ENCODE results near the gene RPH3AL. TPM values are rescaled to one million over a fixed set of nuclear protein-coding genes. Genes with fewer than 3 reads are reported as not detected.

Gene RPH3AL
- total RNA-seq, 4 donors from 2014 or later: 24.3 to 90.5 (median 47.2) TPM

- 94% methylated on average over 21 of the region's 21 CpGs; no CpG with 5 or more reads in 1 of the 2 donors for WGBS, 2 donors (ENCODE audit: low coverage in 1 of 2)
- no peak overlapping the region for H3K4me3 ChIP-seq
- H3K36me3 ChIP-seq: no peaks in the 10 kb centered on the region
- in situ Hi-C loops (cut with MboI; ENCODE audit: low pct_ligation_motif_present in 1 of 4, low pct_unique_long_range_greater_than_20kb in 1 of 4, low sequenced_read_pairs in 3 of 4) (no loop called here), intact Hi-C loops (cut with DNase I; ENCODE audit: low total_unique reads) (no loop called here)
- no peaks in the 10 kb centered on the region for H3K4me1 ChIP-seq
- H3K27me3 ChIP-seq: no peaks in the 10 kb centered on the region
- no peak for DNase-seq
- H3K27ac ChIP-seq: no peak overlapping the region
- no peaks in the 10 kb centered on the region for H3K9me3 ChIP-seq
- TF ChIP-seq EP300 (IDR thresholded peaks at IDR 0.05; ENCODE audit: low read depth) (no peak), CTCF (IDR thresholded peaks at IDR 0.05) (no peak)
These were observed 62.5 kb downstream of the RPH3AL start for GRCh38 chr17:290121-290521.

- intact Hi-C loops (cut with DNase I; ENCODE audit: low total_unique reads) (no loop called here), in situ Hi-C loops (cut with MboI; ENCODE audit: low pct_ligation_motif_present in 1 of 4, low pct_unique_long_range_greater_than_20kb in 1 of 4, low sequenced_read_pairs in 3 of 4) (no loop called here)
- WGBS, 2 donors (ENCODE audit: low coverage in 1 of 2): 91 to 92% methylated on average over 10 to 18 of the region's 18 CpGs
- Histone ChIP-seq H3K27ac (no peak overlapping the region), H3K27me3 (no peaks in the 10 kb centered on the region), H3K9me3 (no peaks in the 10 kb centered on the region), H3K4me3 (no peak overlapping the region), H3K4me1 (no peaks in the 10 kb centered on the region), H3K36me3 (no peaks in the 10 kb centered on the region)
- no peak for TF ChIP-seq CTCF (IDR thresholded peaks at IDR 0.05)
- no peak for TF ChIP-seq POLR2A (IDR thresholded peaks at IDR 0.05)
- no peak for TF ChIP-seq POLR2AphosphoS5 (IDR thresholded peaks at IDR 0.05)
- no peak for TF ChIP-seq EP300 (IDR thresholded peaks at IDR 0.05; ENCODE audit: low read depth)
- no peak for DNase-seq
These were observed 63.2 kb downstream of the RPH3AL start for GRCh38 chr17:289409-289808.

GRCh38 chr17:288802-289356 is 63.7 kb downstream of the RPH3AL start:
- H3K4me1 ChIP-seq: no peaks in the 10 kb centered on the region
- no peaks in the 10 kb centered on the region for H3K27me3 ChIP-seq
- in situ Hi-C loops (cut with MboI; ENCODE audit: low pct_ligation_motif_present in 1 of 4, low pct_unique_long_range_greater_than_20kb in 1 of 4, low sequenced_read_pairs in 3 of 4) (no loop called here), intact Hi-C loops (cut with DNase I; ENCODE audit: low total_unique reads) (no loop called here)
- DNase-seq: no peak
- H3K27ac ChIP-seq: no peak overlapping the region
- TF ChIP-seq POLR2A (IDR thresholded peaks at IDR 0.05) (no peak), CTCF (IDR thresholded peaks at IDR 0.05) (no peak), EP300 (IDR thresholded peaks at IDR 0.05; ENCODE audit: low read depth) (no peak), POLR2AphosphoS5 (IDR thresholded peaks at IDR 0.05) (no peak)
- H3K36me3 ChIP-seq: no peaks in the 10 kb centered on the region
- no peak overlapping the region for H3K4me3 ChIP-seq
- H3K9me3 ChIP-seq: no peaks in the 10 kb centered on the region
- WGBS, 2 donors (ENCODE audit: low coverage in 1 of 2): 70% methylated on average over 15 of the region's 17 CpGs; no CpG with 5 or more reads in 1 of the 2 donors

GRCh38 chr17:286571-286970 is 66.0 kb downstream of the RPH3AL start:
- Histone ChIP-seq H3K27me3 (no peaks in the 10 kb centered on the region), H3K4me3 (no peak overlapping the region), H3K36me3 (no peaks in the 10 kb centered on the region), H3K27ac (no peak overlapping the region), H3K9me3 (no peaks in the 10 kb centered on the region), H3K4me1 (no peaks in the 10 kb centered on the region)
- in situ Hi-C loops (cut with MboI; ENCODE audit: low pct_ligation_motif_present in 1 of 4, low pct_unique_long_range_greater_than_20kb in 1 of 4, low sequenced_read_pairs in 3 of 4): no loop called here
- 83% methylated on average over 16 of the region's 16 CpGs; no CpG with 5 or more reads in 1 of the 2 donors for WGBS, 2 donors (ENCODE audit: low coverage in 1 of 2)
- intact Hi-C loops (cut with DNase I; ENCODE audit: low total_unique reads): no loop called here
- no peak for TF ChIP-seq EP300 (IDR thresholded peaks at IDR 0.05; ENCODE audit: low read depth)
- no peak for TF ChIP-seq POLR2A (IDR thresholded peaks at IDR 0.05)
- TF ChIP-seq POLR2AphosphoS5 (IDR thresholded peaks at IDR 0.05): no peak
- no peak for TF ChIP-seq CTCF (IDR thresholded peaks at IDR 0.05)
- DNase-seq: peak; percentile 2

Measured in transverse colon (tissue), 4 donors.